AG04450 (cell line): Measurements from ENCODE around the gene GPR6. TPM values are rescaled to one million over a fixed set of nuclear protein-coding genes. Genes with fewer than 3 reads are reported as not detected.

Experiments used
- CTCF ChIA-PET: fragments of 300-600, 350-600 bp; formaldehyde crosslinking; extraction: SDS; loops from one replicate; lab custom pipeline; 2022; ENCODE audit warnings: antibody characterized with exemption, inconsistent platforms; lab: Charles Lee
- POLR2A ChIA-PET: fragments of 350-600 bp; formaldehyde crosslinking; extraction: SDS; loops from one replicate; lab custom pipeline; 2021; ENCODE audit warnings: antibody characterized with exemption, inconsistent platforms; lab: Yijun Ruan, JAX
- DNase-seq: peaks from one replicate; pipeline ENCODE4 v3.0.0-alpha.2; 2011; ENCODE audit warnings: low read depth, low spot score
- H3K27ac ChIP-seq: one replicate; pipeline ENCODE4 v1.5.1; 2012; ENCODE audit warnings: low read depth, low read length, control low read depth
- H3K27me3 ChIP-seq: one replicate; pipeline ENCODE4 v1.6.0; 2012; ENCODE audit warnings: low read length; ENCODE audit not compliant: control insufficient read depth, insufficient read depth
- H3K4me3 ChIP-seq: 2 replicates; pipeline ENCODE4 v1.5.1; 2011; ENCODE audit warnings: mild to moderate bottlenecking, low read depth, low read length, control low read depth
- H3K9me3 ChIP-seq: 2 replicates; pipeline ENCODE4 v1.5.1; 2012; ENCODE audit warnings: low read length; ENCODE audit not compliant: control insufficient read depth, insufficient read depth
- CTCF ChIP-seq: IDR thresholded peaks from 2 replicates; pipeline ENCODE4 v1.5.1; 2011; ENCODE audit warnings: low read depth, low read length, control low read depth, inconsistent platforms
- polyA minus RNA-seq: library from RNA; depleted of rRNA, polyadenylated mRNA; stranded (reverse); fragments of >200 nt; gene quantifications from 2 replicates; pipeline ENCODE4 v1.2.3, GENCODE V29; 2011; rRNA and poly(A)+ RNA removed
- polyA plus RNA-seq: library from polyadenylated mRNA; depleted of rRNA; stranded (reverse); fragments of >200 nt; gene quantifications from 2 replicates; pipeline ENCODE4 v1.2.3, GENCODE V29; 2011; rRNA removed

Gene GPR6
- not detected in 2 replicates for polyA plus RNA-seq
- polyA minus RNA-seq: not detected in 2 replicates

GRCh38 chr6:109978174-109979032, at the start of gene GPR6:
Gene GPR6, plus strand, starts transcription at chr6:109978311. Its CDS starts 802 bp downstream, at chr6:109979113.
- no peak within 1 kb of the TSS for H3K4me3 ChIP-seq
- no peak within 1 kb of the TSS for H3K27ac ChIP-seq
- no peaks in the 10 kb centered on the region; the same call in 1 of the 2 replicates for H3K9me3 ChIP-seq
- no peak for TF ChIP-seq CTCF
- H3K27me3 ChIP-seq: peaks cover 6% of the 10 kb centered on the region
- no peak for DNase-seq
- ChIA-PET POLR2A (no interaction called here), CTCF (no interaction called here)

GRCh38 chr6:109934293-109934692, 43.8 kb upstream of the GPR6 start:
- POLR2A ChIA-PET: no interaction called here
- CTCF ChIA-PET: no interaction called here

GRCh38 chr6:109939654-109940053, 38.5 kb upstream of the GPR6 start:
- ChIA-PET CTCF (no interaction called here), POLR2A (no interaction called here)
- no peak for DNase-seq
- H3K27ac ChIP-seq: no peak overlapping the region
- peaks cover 2% of the 10 kb centered on the region for H3K27me3 ChIP-seq
- H3K4me3 ChIP-seq: no peak overlapping the region
- TF ChIP-seq CTCF: no peak
- H3K9me3 ChIP-seq: no peaks in the 10 kb centered on the region

More at GRCh38 chr6:109934293-109934692, 43.8 kb upstream of the GPR6 start:
- no peak for TF ChIP-seq CTCF
- Histone ChIP-seq H3K9me3 (no peaks in the 10 kb centered on the region; the same call in 1 of the 2 replicates), H3K27ac (no peak overlapping the region), H3K4me3 (no peak overlapping the region), H3K27me3 (no peaks in the 10 kb centered on the region)
- no peak for DNase-seq

GRCh38 chr6:109944448-109944847, 33.7 kb upstream of the GPR6 start:
- DNase-seq: no peak
- Histone ChIP-seq H3K27ac (no peak overlapping the region), H3K9me3 (no peaks in the 10 kb centered on the region), H3K4me3 (no peak overlapping the region), H3K27me3 (peaks cover 2% of the 10 kb centered on the region)
- TF ChIP-seq CTCF: no peak
- POLR2A ChIA-PET: no interaction called here
- CTCF ChIA-PET: no interaction called here

GRCh38 chr6:109945091-109945490, 33.0 kb upstream of the GPR6 start:
- no peak for TF ChIP-seq CTCF
- DNase-seq: no peak
- H3K4me3 ChIP-seq: no peak overlapping the region
- ChIA-PET CTCF (no interaction called here), POLR2A (no interaction called here)
- no peaks in the 10 kb centered on the region for H3K9me3 ChIP-seq
- H3K27me3 ChIP-seq: peaks cover 2% of the 10 kb centered on the region
- no peak overlapping the region for H3K27ac ChIP-seq
